Measurements from ENCODE around the gene TOMM34. TPM values are rescaled to one million over a fixed set of nuclear protein-coding genes. Genes with fewer than 3 reads are reported as not detected.

Gene TOMM34
- total RNA-seq, 4 donors from 2014 or later = 18.4 to 26.0 (median 23.0) TPM

GRCh38 chr20:44962483-44962882, 2.3 kb upstream of the TOMM34 start:
- Histone ChIP-seq H3K9me3 (no peaks in the 10 kb centered on the region), H3K36me3 (no peaks in the 10 kb centered on the region), H3K4me3 (replicated peaks in 1 of 3) (no peak overlapping the region), H3K27me3 (no peaks in the 10 kb centered on the region), H3K4me1 (peaks cover 15 to 18% of the 10 kb centered on the region in 2 donors), H3K27ac (no peak overlapping the region)
- intact Hi-C loops (cut with DNase I) = no loop called here
- TF ChIP-seq, protein P1, sequence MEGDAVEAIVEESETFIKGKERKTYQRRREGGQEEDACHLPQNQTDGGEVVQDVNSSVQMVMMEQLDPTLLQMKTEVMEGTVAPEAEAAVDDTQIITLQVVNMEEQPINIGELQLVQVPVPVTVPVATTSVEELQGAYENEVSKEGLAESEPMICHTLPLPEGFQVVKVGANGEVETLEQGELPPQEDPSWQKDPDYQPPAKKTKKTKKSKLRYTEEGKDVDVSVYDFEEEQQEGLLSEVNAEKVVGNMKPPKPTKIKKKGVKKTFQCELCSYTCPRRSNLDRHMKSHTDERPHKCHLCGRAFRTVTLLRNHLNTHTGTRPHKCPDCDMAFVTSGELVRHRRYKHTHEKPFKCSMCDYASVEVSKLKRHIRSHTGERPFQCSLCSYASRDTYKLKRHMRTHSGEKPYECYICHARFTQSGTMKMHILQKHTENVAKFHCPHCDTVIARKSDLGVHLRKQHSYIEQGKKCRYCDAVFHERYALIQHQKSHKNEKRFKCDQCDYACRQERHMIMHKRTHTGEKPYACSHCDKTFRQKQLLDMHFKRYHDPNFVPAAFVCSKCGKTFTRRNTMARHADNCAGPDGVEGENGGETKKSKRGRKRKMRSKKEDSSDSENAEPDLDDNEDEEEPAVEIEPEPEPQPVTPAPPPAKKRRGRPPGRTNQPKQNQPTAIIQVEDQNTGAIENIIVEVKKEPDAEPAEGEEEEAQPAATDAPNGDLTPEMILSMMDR (IDR thresholded peaks at IDR 0.05) = no peak
- TF ChIP-seq POLR2A (IDR thresholded peaks at IDR 0.05) = no peak
- WGBS, 2 donors = 88 to 96% methylated on average over 3 of the region's 3 CpGs
- no peak for DNase-seq

DNA sequence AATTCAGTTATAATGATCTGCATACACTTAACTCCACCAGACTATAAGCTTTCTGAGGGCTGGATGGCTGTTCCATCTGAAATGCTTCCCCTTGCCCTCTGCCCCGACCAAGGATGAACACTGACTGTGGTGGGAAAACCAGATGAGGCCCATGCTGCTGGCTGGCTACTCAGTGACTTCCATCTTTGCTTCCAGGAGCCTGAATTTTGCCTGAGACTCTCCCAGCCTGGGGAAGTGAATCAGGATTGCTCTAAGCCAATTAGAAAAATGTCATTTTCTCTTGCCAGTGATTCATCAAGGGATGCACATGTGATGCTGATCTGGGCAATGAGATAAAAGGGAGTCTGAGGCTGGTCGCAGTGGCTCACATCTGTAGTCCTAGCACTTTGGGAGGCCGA, 1.7 kb upstream of the TOMM34 start:
- 85 to 86% methylated on average over 3 of the region's 3 CpGs for WGBS, 2 donors
- no peak overlapping the region for H3K27ac ChIP-seq
- H3K4me3 ChIP-seq (replicated peaks in 1 of 3) = no peak overlapping the region
- no peaks in the 10 kb centered on the region for H3K27me3 ChIP-seq
- TF ChIP-seq, protein P1 (IDR thresholded peaks at IDR 0.05) = no peak
- no peak for TF ChIP-seq POLR2A (IDR thresholded peaks at IDR 0.05)
- intact Hi-C loops (cut with DNase I) = no loop called here
- H3K9me3 ChIP-seq = no peaks in the 10 kb centered on the region
- peaks cover 9 to 11% of the 10 kb centered on the region in 2 donors for H3K4me1 ChIP-seq
- no peak for DNase-seq
- no peaks in the 10 kb centered on the region for H3K36me3 ChIP-seq

GRCh38 chr20:44961011-44961869, 1.0 kb upstream of the TOMM34 start:
- 66 to 68% methylated on average over 4 of the region's 4 CpGs for WGBS, 2 donors
- TF ChIP-seq, protein P1 (IDR thresholded peaks at IDR 0.05) = no peak
- TF ChIP-seq POLR2A (IDR thresholded peaks at IDR 0.05) = no peak
- no peaks in the 10 kb centered on the region for H3K36me3 ChIP-seq
- H3K9me3 ChIP-seq = no peaks in the 10 kb centered on the region
- H3K4me1 ChIP-seq = peaks cover 7 to 10% of the 10 kb centered on the region in 2 donors
- DNase-seq = no peak
- H3K27ac ChIP-seq = no peak overlapping the region
- no peak overlapping the region for H3K4me3 ChIP-seq (replicated peaks in 1 of 3)
- no peaks in the 10 kb centered on the region for H3K27me3 ChIP-seq
- intact Hi-C loops (cut with DNase I) = no loop called here

GRCh38 chr20:44959638-44960102, 527 bp downstream of the TOMM34 start:
- H3K9me3 ChIP-seq = no peaks in the 10 kb centered on the region
- TF ChIP-seq, protein P1 (IDR thresholded peaks at IDR 0.05) = peak in 1 of 6 experiments; percentile 3
- no peak for TF ChIP-seq POLR2A (IDR thresholded peaks at IDR 0.05)
- peak; percentile 13 to 33 for DNase-seq
- H3K4me3 ChIP-seq (replicated peaks in 1 of 3) = peak overlapping the region; percentile 34 to 82 (median 74)
- peak overlapping the region in 2 of 3 donors; percentile 25 to 59 for H3K27ac ChIP-seq
- intact Hi-C loops (cut with DNase I) = no loop called here
- H3K27me3 ChIP-seq = no peaks in the 10 kb centered on the region
- peaks cover 7 to 10% of the 10 kb centered on the region in 2 donors for H3K4me1 ChIP-seq
- 6 to 8% methylated on average over 13 of the region's 13 CpGs for WGBS, 2 donors
- peaks cover 7 to 14% of the 10 kb centered on the region in 2 donors for H3K36me3 ChIP-seq

- DNase-seq = no peak
These were observed 1.0 kb downstream of the TOMM34 start for GRCh38 chr20:44959082-44959637.

More at GRCh38 chr20:44959082-44959637, 1.0 kb downstream of the TOMM34 start:
- intact Hi-C loops (cut with DNase I) = no loop called here
- Histone ChIP-seq H3K36me3 (peaks cover 12 to 20% of the 10 kb centered on the region in 2 donors), H3K4me3 (replicated peaks in 1 of 3) (peak overlapping the region; percentile 34 to 82 (median 74)), H3K4me1 (peaks cover 7 to 10% of the 10 kb centered on the region in 2 donors), H3K27me3 (no peaks in the 10 kb centered on the region), H3K9me3 (no peaks in the 10 kb centered on the region), H3K27ac (no peak overlapping the region)
- no peak for TF ChIP-seq POLR2A (IDR thresholded peaks at IDR 0.05)
- TF ChIP-seq, protein P1 (IDR thresholded peaks at IDR 0.05) = no peak
- 34 to 40% methylated on average over 8 of the region's 8 CpGs for WGBS, 2 donors
